ENCODE data around the gene MAML2.

The MAML2 gene

DNA sequence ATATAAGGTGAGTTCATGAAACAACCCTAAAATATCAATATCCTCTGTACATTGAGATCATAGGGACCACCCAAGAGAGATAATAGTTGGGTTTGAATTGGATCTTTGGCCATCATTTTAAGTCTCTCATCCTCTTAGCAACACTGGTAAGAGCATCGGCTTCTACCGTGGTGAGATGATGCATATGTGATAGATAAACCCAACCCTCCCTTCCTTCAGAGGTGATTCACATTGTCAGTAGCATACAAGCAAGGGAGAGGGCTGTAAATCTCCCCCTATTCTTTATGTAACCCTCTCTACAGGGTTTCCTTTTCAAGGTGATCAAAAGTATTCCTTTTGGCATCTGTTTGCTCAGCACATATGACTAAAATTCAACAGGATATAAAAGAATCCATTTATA lies 316.7 kb downstream of the MAML2 start:
- no peak for DNase-seq

DNA sequence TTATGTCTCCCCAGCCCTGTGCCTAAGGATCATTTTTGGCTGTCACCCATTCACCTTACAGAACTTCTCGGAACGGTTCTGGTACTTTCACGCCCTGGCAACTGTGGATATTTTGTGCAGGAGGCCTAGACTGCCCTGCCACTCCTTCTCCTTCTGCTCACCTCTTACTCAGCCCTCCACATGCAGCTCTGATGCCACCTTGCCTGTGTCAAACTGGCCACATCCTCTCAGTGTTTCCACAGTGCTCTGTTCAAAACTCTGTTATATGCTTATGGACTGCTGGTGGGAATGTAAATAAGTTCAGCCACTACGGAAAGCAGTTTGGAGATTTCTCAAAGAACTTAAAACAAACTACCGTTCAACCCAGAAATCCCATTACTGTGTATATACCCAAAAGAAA lies 318.3 kb downstream of the MAML2 start:
- DNase-seq = no peak

- DNase-seq = no peak
Observed at GRCh38 chr11:96023275-96023674, 319.7 kb downstream of the MAML2 start.

GRCh38 chr11:96021901-96022650 lies 320.9 kb downstream of the MAML2 start:
- DNase-seq = no peak

DNA sequence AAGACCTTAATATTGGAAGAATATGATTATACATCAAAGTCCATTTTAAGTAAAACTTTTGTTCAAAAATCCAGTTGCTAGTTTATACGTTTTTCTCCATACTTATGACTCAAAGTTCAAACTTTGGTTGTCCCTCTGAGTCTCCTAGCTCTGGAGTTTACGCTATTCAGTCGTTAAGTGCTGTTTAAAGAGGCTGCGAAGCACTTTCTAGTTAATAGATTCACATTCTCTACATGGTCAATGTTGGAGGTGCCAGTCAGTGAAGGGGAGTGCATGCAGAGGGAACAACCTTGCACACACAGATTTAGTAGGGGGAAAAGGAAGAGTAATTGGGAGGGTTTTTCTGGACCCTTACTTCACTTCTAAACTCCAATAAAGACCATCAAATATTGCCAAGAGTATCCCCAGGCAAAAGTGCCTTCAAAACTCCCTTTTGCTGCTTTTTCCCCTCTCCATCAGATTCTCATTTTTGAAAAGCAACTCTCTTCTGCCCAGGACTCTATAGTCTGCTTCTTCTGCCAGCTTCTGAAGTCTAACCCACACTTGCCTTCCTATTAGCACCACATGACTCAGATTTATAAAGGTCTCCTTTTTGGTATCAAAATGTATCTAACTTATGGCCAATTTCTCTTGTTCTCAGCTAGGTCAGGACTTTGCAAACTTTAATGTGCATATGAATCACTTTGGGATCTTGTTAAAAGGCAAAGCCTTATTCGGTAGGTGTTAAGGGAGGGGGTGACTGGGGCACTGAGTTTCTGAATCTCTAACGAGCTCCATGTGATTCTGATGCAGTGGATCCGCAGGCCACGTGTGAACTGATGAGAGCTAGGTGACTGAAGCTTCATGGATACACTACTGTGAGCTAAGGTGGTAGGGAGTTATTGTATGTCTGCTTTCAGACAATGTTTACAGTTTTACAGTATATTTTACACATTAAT lies 322.9 kb downstream of the MAML2 start:
- peak; percentile 21 for DNase-seq

DNA sequence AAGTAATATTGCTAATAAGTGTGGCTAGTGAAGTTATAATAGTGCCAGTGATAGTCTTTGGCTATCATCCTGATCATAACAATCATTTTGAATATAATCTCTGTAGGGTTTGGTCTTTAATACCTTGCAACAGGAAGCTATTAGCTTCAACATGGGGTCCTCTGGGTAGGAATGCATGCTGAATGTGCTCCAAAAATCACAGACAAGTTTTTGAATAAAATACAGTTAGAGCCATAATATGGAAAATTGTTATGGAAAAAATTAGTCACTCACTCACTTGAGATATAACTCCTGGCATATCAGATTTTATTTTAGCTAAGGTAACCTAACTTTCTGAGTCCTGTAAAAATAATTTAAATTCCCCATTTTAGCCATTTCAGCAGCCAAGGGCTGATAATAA lies 323.7 kb downstream of the MAML2 start:
- DNase-seq = no peak

DNA sequence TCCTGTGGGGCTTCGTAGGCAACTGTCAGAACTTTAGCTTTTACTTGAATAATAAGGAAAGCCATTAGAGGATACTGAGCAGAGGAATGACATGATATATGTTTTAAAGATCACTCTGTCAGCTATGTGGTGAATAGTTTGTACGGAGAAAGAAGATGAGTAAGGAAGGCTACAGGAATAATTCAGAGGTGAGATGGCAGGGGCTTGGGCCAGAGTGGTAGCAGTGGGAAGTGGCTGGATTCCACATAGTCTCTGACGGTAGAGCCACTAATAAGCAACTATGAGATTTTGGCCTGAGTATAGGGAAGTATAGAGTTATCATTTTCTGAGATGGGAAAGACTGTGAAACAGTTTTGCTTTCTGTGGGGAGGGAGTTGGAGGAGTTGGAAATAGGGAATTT lies 325.1 kb downstream of the MAML2 start:
- no peak for DNase-seq

- DNase-seq = no peak
Observed at GRCh38 chr11:96016978-96017502, 326.0 kb downstream of the MAML2 start.

DNA sequence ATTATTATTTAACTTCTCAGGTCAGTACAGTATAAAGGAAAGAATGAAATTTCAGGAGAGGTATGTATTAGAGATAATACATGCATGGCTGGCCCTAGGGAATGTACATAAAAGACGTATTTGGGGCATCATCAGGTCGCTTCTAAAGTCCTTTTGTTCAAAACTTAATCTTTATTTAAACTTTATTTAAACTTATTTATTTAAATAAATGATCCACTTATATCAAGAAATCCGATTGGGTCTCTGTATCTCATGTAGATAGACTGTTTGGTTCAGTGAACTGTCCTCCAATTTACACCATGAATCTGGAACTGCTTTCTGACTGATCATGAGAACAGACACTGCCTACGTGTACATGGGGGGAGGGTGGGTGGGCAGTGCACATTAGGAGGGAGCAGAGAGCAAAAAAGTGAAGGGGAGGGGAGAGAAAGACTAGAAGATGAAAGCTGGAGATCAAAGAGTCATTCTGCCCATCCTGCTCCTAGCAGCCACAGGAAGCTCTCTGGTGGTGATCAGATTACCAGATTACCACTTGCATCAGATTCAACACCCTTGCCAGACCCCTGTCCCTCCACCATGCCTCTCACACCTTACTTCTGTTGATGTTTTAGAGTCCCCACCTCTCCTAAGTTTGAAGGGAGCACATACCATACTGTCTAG lies 327.0 kb downstream of the MAML2 start:
- DNase-seq = peak; percentile 33

DNA sequence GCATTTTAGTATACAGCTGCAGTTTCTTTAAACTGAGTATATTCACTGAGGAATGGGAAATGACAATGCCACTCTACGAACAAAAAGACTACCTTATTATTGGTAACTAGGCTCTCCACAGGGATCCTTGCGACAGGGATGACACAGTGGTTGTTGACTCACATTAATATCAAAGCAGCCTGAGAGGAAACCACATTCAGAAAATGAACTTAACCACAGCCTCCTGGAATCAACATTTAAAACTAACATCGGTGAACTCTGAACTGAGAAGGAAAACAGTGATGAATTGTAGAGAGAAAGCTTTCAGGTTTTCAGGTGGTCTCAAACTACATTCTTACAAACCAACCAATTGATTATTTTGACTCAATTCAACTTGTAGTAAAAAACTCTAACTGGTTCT lies 328.8 kb downstream of the MAML2 start:
- peak; percentile 59 for DNase-seq

DNA sequence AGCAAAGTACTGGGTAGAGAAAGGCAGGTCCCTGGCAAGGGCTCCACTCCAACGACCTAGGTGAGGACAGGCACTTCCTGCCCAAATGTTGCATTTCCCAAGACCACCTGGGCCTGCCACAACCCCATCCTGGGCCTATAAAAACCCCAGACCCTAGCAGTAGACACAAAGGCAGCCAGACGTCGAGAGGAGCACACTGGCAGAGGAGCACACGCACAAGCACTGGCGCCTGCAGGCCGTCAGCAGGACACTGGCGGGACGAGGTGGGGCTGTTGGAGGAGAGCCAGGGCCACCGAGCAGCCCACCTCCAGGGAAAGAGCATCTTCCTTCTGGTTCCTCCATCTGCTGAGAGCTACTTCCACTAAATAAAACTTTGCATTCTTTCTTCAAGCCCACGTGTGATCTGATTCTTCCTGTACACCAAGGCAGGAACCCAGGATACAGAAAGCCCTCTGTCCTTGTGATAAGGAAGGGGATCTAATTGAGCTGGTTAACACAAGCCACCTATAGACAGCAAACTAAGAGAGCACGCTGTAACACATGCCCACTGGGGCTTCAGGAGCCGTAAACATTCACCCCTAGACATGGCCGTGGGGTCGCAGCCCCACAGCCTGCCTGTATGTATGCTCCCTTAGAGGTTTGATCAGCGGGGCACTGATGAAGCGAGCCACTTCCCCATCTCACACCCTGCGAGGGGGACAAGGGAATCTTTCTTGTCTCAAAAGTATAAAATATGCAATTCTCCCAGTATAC lies 329.4 kb downstream of the MAML2 start:
- no peak for DNase-seq

DNA sequence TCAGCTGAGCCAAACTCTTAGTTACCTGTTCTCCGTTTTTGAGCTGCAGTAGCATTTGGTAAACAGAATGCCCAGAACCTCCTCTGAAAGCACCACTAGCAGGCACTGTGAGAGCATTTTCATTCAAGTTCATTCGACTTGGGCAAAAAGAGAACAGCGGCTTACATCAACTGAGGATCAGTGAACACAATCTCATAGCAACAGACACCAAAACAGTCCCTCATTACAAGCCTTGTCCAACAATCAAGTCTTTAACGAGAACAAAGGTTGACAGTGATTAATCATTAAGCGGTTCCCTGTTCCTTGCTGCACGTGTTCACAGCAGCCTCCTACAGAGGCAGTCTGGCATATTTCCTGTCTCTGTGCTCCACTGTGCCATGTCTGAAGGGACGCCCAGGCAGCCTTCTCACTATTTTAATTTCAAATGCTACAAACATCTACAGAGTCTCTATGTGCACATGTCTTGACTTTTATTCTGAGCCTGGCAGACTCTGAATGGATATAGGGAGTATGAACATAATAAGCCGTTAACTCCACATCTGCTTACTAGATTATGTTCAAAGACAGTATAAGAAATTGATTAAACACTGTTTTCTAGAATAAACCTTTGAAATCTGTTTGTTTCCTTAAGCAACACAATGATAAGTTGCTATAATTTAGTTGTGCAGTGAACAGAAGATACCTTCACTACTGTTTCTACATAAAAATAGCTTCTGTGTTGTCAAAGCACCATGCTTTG lies 330.7 kb downstream of the MAML2 start:
- DNase-seq = peak; percentile 59

GRCh38 chr11:96010683-96011082 lies 332.3 kb downstream of the MAML2 start:
- no peak for DNase-seq

DNA sequence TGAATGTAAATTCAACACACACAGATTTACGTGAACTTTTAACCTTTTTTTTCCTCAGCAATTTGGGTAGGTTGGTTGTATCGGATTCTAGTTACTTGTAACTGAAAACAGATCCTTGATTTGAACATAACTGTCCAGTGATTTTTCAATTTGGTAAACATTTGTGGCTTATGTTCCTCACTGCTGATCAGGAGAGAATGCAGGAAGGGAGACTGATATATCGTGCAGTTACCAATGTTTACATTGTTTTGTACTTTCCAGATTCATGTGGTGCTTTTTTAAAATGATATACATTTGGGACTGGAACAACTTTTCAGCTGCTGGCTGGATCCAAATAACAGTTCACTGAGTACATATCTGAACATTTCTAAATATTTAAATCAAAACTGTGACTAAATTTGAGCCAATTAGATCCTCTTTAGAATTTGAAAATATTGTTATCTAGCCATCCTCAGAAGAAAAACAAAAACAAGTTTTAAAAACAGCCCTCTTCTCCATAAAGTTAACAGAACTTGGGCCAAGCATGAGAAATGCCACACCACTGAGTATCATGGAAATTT lies 334.8 kb downstream of the MAML2 start:
- DNase-seq = no peak

DNA sequence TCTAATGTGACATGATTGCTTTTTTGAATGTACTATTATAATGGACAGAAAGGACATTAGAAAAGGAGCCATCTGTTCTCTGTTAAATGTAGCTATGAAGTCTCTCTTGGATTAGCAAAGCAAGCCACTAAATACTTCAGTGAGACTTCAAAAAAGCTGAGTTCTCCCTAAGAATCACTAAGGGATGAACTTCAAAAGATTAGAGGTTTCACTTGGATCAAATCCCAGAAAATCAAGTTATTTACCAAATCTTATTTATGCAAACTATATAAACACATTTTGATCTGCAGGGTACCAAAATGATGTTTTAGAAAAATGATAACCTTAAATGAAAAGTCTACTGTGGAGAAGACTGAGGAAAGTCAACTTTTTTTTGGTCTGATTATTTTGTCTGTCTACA lies 337.0 kb downstream of the MAML2 start:
- no peak for DNase-seq

DNA sequence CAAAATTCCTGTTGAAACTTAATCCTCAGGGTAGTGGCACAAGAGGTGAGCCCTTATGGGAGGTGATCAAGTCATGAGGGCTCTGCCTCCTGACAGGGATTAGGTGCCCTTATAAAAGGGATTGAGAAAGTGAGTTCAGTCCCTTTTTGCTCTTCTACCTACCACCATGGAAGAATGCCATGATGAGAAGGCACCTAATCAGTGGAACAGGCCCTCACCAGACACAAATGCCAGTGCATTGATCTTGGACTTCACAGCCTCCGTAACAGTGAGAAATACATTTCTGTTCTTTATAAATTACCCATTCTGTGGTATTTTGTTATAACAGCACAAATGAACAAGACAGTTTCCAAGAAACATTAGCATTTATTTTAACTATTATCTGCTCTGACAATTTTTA lies 338.1 kb downstream of the MAML2 start:
- DNase-seq = no peak

DNA sequence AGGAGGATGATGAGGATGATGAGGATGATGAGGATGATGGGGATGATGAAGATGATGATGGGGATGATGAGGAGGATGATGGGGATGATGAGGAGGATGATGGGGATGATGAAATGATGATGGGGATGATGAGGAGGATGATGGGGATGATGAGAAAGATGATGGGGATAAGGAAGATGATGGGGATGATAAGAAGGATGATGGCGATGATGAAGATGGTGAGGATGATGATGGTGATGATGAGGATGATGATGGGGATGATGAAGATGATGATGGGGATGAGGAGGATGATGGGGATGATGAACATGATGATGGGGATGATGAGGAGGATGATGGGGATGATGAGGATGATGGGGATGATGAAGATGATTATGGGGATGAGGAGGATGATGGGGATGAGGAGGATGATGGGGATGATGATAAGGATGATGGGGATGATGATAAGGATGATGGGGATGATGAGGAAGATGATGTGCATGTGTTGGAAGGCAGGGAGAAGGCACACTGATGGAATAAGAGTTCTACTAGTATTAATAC lies 340.2 kb downstream of the MAML2 start:
- DNase-seq = no peak

- DNase-seq = no peak
Observed at GRCh38 chr11:96002339-96002738, 340.7 kb downstream of the MAML2 start.

- no peak for DNase-seq
Observed at GRCh38 chr11:96001037-96001436, 342.0 kb downstream of the MAML2 start.

GRCh38 chr11:95999711-96000406 lies 343.1 kb downstream of the MAML2 start:
- DNase-seq = no peak
